Measurements from ENCODE around the gene KLHL22.
A peak's percentile ranks its signal among the peaks of the same experiment; 100 is the strongest.
"Not testable (repeated sequence)": the region's sequence is repeated elsewhere in the genome, so short reads cannot be mapped to it uniquely, and the experiment has no call there.

Gene KLHL22

GRCh38 chr22:20396639-20397038 lies 99.0 kb downstream of the KLHL22 start:
- ATAC-seq = no peak

GRCh38 chr22:20395907-20396287 lies 99.7 kb downstream of the KLHL22 start:
- no peak for ATAC-seq

- no peak for ATAC-seq
Observed at GRCh38 chr22:20395181-20395906, 100.3 kb downstream of the KLHL22 start.

GRCh38 chr22:20393705-20394476 lies 101.7 kb downstream of the KLHL22 start, which contains the start of gene ZNF74:
TSS of gene ZNF74 (plus strand) at chr22:20394151. CDS start at chr22:20394629, 478 bp downstream.
- ATAC-seq = peak; percentile 94 to 95

- ATAC-seq = no peak
Observed at GRCh38 chr22:20392983-20393704, 102.5 kb downstream of the KLHL22 start.

- not testable (repeated sequence) for ATAC-seq
Observed at GRCh38 chr22:20392365-20392881, 103.2 kb downstream of the KLHL22 start.

Data from activated CD4-positive, CD25-positive, alpha-beta regulatory T cell treated with anti-CD3 and anti-CD28 coated beads, Interleukin-2, amount 50 U/mL, for 24 hours (primary cell).